Heart left ventricle (tissue), 13 donors: ENCODE results near the gene VPS35L.

Experiments used
- POLR2A ChIP-seq, 2 donors: fragments of 450-650 bp; IDR thresholded peaks; one replicate each; pipeline ENCODE4 v1.6.1; 2017; ENCODE audit warnings: antibody characterized with exemption in 2 of 2, mild to moderate bottlenecking in 2 of 2, moderate library complexity in 2 of 2
- TF ChIP-seq, protein P1 (sequence below), 12 donors: fragments of 200-600 bp; sonication (generic) in 4 of 12; IDR thresholded peaks; one replicate each; pipeline versions ENCODE4 v1.5.0 to v1.8.0; 2018 to 2022; ENCODE audit warnings: antibody characterized with exemption in 12 of 12, mild to moderate bottlenecking in 5 of 12
- donor health status: ischemic (EF 13 %, LVEDD 7.1; RV severe dilation, severe dysfunction).
- donor health status: DM: no; HTN: yes; CAD: no.
- donor health status: DM: no; HTN: no; CAD: no.
- donor health status: ischemic (EF 25% LVEDD 6.9; RV normal size, moderate dysfunction).
- donor health status: ischemic (EF 25% LVEDD 5.7; RV mildly dilated, moderate dysfunction).
- donor health status: ischemic (EF 35%, LVEDD 5.7; RV mildly dilated, moderate dysfunction).
- donor health status: nonischemic (EF 11% LVEDD 7.7; RV severe dilation, severe dysfunction).
- donor health status: DM: yes; HTN: yes; CAD: no.
- donor health status: PGD.
- donor health status: ischemic (EF 29% LVEDD 5.4; RV normal size, mild dysfunction).
- donor health status: nonischemic (EF 23%, LVEDD 6.1; RV moderate dilation, normal function).

DNA sequence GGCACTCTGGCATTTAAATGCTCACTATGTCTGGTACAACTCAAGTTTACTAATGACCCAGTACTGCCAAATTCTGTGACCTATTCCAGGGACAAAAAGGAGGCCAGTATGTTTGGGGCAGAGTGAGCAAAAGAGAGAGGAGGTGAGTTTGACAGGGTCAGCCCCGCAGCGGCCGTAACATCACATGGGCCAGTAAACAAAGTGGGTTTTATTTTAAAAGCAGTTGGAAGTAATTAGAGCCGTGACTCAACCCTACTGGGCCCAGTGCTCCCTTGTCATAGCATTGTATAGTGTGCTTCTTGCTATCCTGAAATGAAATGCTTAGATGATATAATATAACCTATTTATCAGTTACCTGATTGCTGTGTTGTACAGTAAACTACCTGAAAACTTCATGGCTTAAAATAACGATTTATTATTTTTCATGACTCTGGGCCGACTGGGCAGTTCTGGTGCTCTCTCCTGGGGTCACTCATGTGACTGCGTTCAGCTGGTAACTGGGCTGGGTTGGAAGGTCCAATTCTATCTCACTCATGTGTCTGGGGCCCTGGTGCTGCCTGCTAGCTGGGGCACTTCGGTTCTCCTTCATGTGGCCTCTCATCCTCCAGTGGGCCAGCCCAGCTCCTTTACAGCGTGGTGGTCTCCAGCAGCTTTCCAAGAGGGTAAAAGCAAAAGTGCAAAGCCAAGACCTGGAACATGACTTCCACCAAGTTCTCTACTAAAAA is 189.9 kb downstream of the VPS35L start:
- TF ChIP-seq, protein P1, sequence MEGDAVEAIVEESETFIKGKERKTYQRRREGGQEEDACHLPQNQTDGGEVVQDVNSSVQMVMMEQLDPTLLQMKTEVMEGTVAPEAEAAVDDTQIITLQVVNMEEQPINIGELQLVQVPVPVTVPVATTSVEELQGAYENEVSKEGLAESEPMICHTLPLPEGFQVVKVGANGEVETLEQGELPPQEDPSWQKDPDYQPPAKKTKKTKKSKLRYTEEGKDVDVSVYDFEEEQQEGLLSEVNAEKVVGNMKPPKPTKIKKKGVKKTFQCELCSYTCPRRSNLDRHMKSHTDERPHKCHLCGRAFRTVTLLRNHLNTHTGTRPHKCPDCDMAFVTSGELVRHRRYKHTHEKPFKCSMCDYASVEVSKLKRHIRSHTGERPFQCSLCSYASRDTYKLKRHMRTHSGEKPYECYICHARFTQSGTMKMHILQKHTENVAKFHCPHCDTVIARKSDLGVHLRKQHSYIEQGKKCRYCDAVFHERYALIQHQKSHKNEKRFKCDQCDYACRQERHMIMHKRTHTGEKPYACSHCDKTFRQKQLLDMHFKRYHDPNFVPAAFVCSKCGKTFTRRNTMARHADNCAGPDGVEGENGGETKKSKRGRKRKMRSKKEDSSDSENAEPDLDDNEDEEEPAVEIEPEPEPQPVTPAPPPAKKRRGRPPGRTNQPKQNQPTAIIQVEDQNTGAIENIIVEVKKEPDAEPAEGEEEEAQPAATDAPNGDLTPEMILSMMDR (IDR thresholded peaks at IDR 0.05) = no peak
- no peak for TF ChIP-seq POLR2A (IDR thresholded peaks at IDR 0.05)
